Daoy (cell line): ENCODE measurements around the gene AP2S1. TPM values are rescaled to one million over a fixed set of nuclear protein-coding genes. Genes with fewer than 3 reads are reported as not detected.
"Not testable (repeated sequence)": the region's sequence is repeated elsewhere in the genome, so short reads cannot be mapped to it uniquely, and the experiment has no call there.

Source experiments
- DNase-seq: peaks from one replicate; pipeline ENCODE4 v3.0.0-alpha.2; 2015; ENCODE audit warnings: low read depth
- total RNA-seq: library from RNA; depleted of rRNA; stranded (reverse); fragments of >200 nt; shearing (Covaris generic); gene quantifications from 2 replicates; pipeline ENCODE4 v1.2.3, GENCODE V29; 2014

Gene AP2S1
- total RNA-seq, 1 experiment from 2014 or later, result 280 TPM

GRCh38 chr19:46841458-46842083, 9.1 kb downstream of the AP2S1 start:
- peak; percentile 58 for DNase-seq

- peak; percentile 71 for DNase-seq
These were observed 10.1 kb downstream of the AP2S1 start for GRCh38 chr19:46840498-46840942.

- DNase-seq, result no peak
These were observed 10.7 kb downstream of the AP2S1 start for GRCh38 chr19:46839752-46840497.

GRCh38 chr19:46838160-46838559, 12.5 kb downstream of the AP2S1 start:
- no peak for DNase-seq

GRCh38 chr19:46834984-46835383, 15.7 kb downstream of the AP2S1 start:
- DNase-seq, result no peak

- no peak for DNase-seq
These were observed 16.5 kb downstream of the AP2S1 start for GRCh38 chr19:46834121-46834520.

- DNase-seq, result no peak
These were observed 19.8 kb downstream of the AP2S1 start for GRCh38 chr19:46830864-46831263.

- no peak for DNase-seq
These were observed 22.2 kb downstream of the AP2S1 start for GRCh38 chr19:46828484-46828883.

GRCh38 chr19:46825731-46826055, 25.0 kb downstream of the AP2S1 start:
- DNase-seq, result no peak

GRCh38 chr19:46824890-46825730, 25.5 kb downstream of the AP2S1 start:
- no peak for DNase-seq

GRCh38 chr19:46823049-46823448, 27.6 kb downstream of the AP2S1 start:
- DNase-seq, result no peak

GRCh38 chr19:46822410-46822787, 28.2 kb downstream of the AP2S1 start:
- not testable (repeated sequence) for DNase-seq

GRCh38 chr19:46821512-46822409, 28.9 kb downstream of the AP2S1 start:
- DNase-seq, result no peak

GRCh38 chr19:46818812-46819211, 31.8 kb downstream of the AP2S1 start:
- DNase-seq, result peak; percentile 24

- DNase-seq, result no peak
These were observed 34.6 kb downstream of the AP2S1 start for GRCh38 chr19:46815833-46816627.

GRCh38 chr19:46813839-46814358, 36.7 kb downstream of the AP2S1 start:
- no peak for DNase-seq

- DNase-seq, result no peak
These were observed 37.4 kb downstream of the AP2S1 start for GRCh38 chr19:46812977-46813838.

GRCh38 chr19:46809534-46810272, 40.9 kb downstream of the AP2S1 start:
- no peak for DNase-seq

GRCh38 chr19:46806656-46807055, 44.0 kb downstream of the AP2S1 start:
- no peak for DNase-seq
